Adipocyte (in vitro differentiated cells): Measurements from ENCODE around the gene DCANP1.

Experiments
- DNase-seq: peaks from one replicate; pipeline ENCODE4 v3.0.0-alpha.2; 2015; ENCODE audit warnings: low read depth
- H3K27me3 ChIP-seq: replicated peaks from 2 replicates; pipeline ENCODE4 v1.7.0; 2013; ENCODE audit warnings: mild to moderate bottlenecking, low read length, moderate library complexity; ENCODE audit not compliant: control insufficient read depth, insufficient read depth
- H3K36me3 ChIP-seq: 2 replicates; pipeline ENCODE4 v1.7.0; 2013; ENCODE audit warnings: low read length, mild to moderate bottlenecking, moderate library complexity; ENCODE audit not compliant: control insufficient read depth, insufficient read depth, severe bottlenecking
- H3K4me1 ChIP-seq: 2 replicates; pipeline ENCODE4 v1.7.0; 2013; ENCODE audit warnings: mild to moderate bottlenecking, low read length, moderate library complexity; ENCODE audit not compliant: control insufficient read depth, insufficient read depth
- H3K4me3 ChIP-seq: 2 replicates; pipeline ENCODE4 v1.7.0; 2013; ENCODE audit warnings: mild to moderate bottlenecking, low read length, moderate library complexity
- H3K9ac ChIP-seq: 2 replicates; pipeline ENCODE4 v1.7.0; 2013; ENCODE audit warnings: mild to moderate bottlenecking, low read length, moderate library complexity
- H3K9me3 ChIP-seq: 2 replicates; pipeline ENCODE4 v1.7.0; 2013; ENCODE audit warnings: mild to moderate bottlenecking, low read length, moderate library complexity; ENCODE audit not compliant: control insufficient read depth

The DCANP1 gene

GRCh38 chr5:135462304-135462703, 15.2 kb upstream of the DCANP1 start:
- peaks cover 26% of the 10 kb centered on the region for H3K4me1 ChIP-seq
- no peaks in the 10 kb centered on the region for H3K9me3 ChIP-seq
- H3K4me3 ChIP-seq = no peak overlapping the region
- H3K27me3 ChIP-seq = peaks cover 31% of the 10 kb centered on the region
- DNase-seq = peak; percentile 66
- H3K9ac ChIP-seq = no peak overlapping the region
- H3K36me3 ChIP-seq = no peaks in the 10 kb centered on the region

- H3K36me3 ChIP-seq = no peaks in the 10 kb centered on the region
- no peak overlapping the region for H3K4me3 ChIP-seq
- no peak for DNase-seq
- H3K27me3 ChIP-seq = peaks cover 26% of the 10 kb centered on the region
- H3K4me1 ChIP-seq = peaks cover 33% of the 10 kb centered on the region
- H3K9ac ChIP-seq = no peak overlapping the region
- H3K9me3 ChIP-seq = no peaks in the 10 kb centered on the region
These were observed 14.5 kb upstream of the DCANP1 start for GRCh38 chr5:135461481-135462151.

GRCh38 chr5:135460246-135461033, 13.3 kb upstream of the DCANP1 start:
- H3K36me3 ChIP-seq = no peaks in the 10 kb centered on the region
- no peak overlapping the region for H3K9ac ChIP-seq
- H3K4me3 ChIP-seq = no peak overlapping the region
- no peaks in the 10 kb centered on the region for H3K9me3 ChIP-seq
- H3K4me1 ChIP-seq = peaks cover 45% of the 10 kb centered on the region
- DNase-seq = no peak
- H3K27me3 ChIP-seq = peaks cover 24% of the 10 kb centered on the region

GRCh38 chr5:135458921-135459331, 11.8 kb upstream of the DCANP1 start:
- Histone ChIP-seq H3K4me1 (peaks cover 45% of the 10 kb centered on the region), H3K9ac (no peak overlapping the region), H3K36me3 (no peaks in the 10 kb centered on the region), H3K9me3 (no peaks in the 10 kb centered on the region), H3K27me3 (peaks cover 14% of the 10 kb centered on the region), H3K4me3 (no peak overlapping the region)
- DNase-seq = peak; percentile 61

- H3K27me3 ChIP-seq = peaks cover 8% of the 10 kb centered on the region
- no peaks in the 10 kb centered on the region for H3K36me3 ChIP-seq
- peaks cover 45% of the 10 kb centered on the region for H3K4me1 ChIP-seq
- no peaks in the 10 kb centered on the region for H3K9me3 ChIP-seq
- H3K9ac ChIP-seq = no peak overlapping the region
- H3K4me3 ChIP-seq = no peak overlapping the region
- no peak for DNase-seq
These were observed 11.2 kb upstream of the DCANP1 start for GRCh38 chr5:135458356-135458755.

- no peaks in the 10 kb centered on the region for H3K36me3 ChIP-seq
- peaks cover 45% of the 10 kb centered on the region for H3K4me1 ChIP-seq
- peak; percentile 52 for DNase-seq
- no peak overlapping the region for H3K9ac ChIP-seq
- no peaks in the 10 kb centered on the region for H3K9me3 ChIP-seq
- H3K27me3 ChIP-seq = peaks cover under 1% of the 10 kb centered on the region
- H3K4me3 ChIP-seq = no peak overlapping the region
These were observed 10.4 kb upstream of the DCANP1 start for GRCh38 chr5:135457424-135458071.

GRCh38 chr5:135456238-135457099, 9.3 kb upstream of the DCANP1 start:
- no peaks in the 10 kb centered on the region for H3K27me3 ChIP-seq
- no peaks in the 10 kb centered on the region for H3K9me3 ChIP-seq
- H3K4me3 ChIP-seq = peak overlapping the region; percentile 47

GRCh38 chr5:135455876-135456237, 8.7 kb upstream of the DCANP1 start:
- no peak for DNase-seq
- H3K9ac ChIP-seq = no peak overlapping the region
- peaks cover 45% of the 10 kb centered on the region for H3K4me1 ChIP-seq
- H3K36me3 ChIP-seq = no peaks in the 10 kb centered on the region
- no peaks in the 10 kb centered on the region for H3K27me3 ChIP-seq
- no peak overlapping the region for H3K4me3 ChIP-seq
- no peaks in the 10 kb centered on the region for H3K9me3 ChIP-seq

More at GRCh38 chr5:135456238-135457099, 9.3 kb upstream of the DCANP1 start:
- no peaks in the 10 kb centered on the region for H3K36me3 ChIP-seq
- peak overlapping the region; percentile 16 for H3K9ac ChIP-seq
- DNase-seq = peak; percentile 90
- peaks cover 45% of the 10 kb centered on the region for H3K4me1 ChIP-seq

- no peaks in the 10 kb centered on the region for H3K27me3 ChIP-seq
- peaks cover 50% of the 10 kb centered on the region for H3K4me1 ChIP-seq
- no peak overlapping the region for H3K9ac ChIP-seq
- DNase-seq = no peak
- no peaks in the 10 kb centered on the region for H3K9me3 ChIP-seq
- no peak overlapping the region for H3K4me3 ChIP-seq
- H3K36me3 ChIP-seq = no peaks in the 10 kb centered on the region
These were observed 7.8 kb upstream of the DCANP1 start for GRCh38 chr5:135454946-135455345.

GRCh38 chr5:135453613-135454012, 6.5 kb upstream of the DCANP1 start:
- no peaks in the 10 kb centered on the region for H3K36me3 ChIP-seq
- DNase-seq = no peak
- no peaks in the 10 kb centered on the region for H3K27me3 ChIP-seq
- H3K4me3 ChIP-seq = no peak overlapping the region
- no peaks in the 10 kb centered on the region for H3K9me3 ChIP-seq
- peaks cover 42% of the 10 kb centered on the region for H3K4me1 ChIP-seq
- H3K9ac ChIP-seq = no peak overlapping the region
